ENCODE data around the gene PHKA2.

DNA sequence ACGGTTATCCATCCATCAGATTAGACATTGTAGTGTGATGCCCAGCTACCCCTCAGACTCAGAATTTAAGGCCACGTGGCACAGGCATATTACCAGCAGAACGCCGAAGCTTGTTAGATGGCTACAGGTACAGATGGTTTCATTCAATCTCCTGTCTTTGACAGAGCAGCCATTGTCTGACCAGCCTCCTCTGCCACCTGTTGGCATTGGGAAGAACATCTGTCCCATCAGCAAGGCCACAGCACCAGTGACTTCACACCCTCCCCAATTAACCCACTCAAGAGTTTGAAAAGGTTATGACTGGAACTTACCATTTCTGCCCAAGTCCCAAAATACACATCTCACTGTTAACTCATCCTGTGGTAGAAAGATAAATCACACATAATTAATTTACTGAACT is 22.0 kb upstream of the PHKA2 start:
- TF ChIP-seq, protein P1, sequence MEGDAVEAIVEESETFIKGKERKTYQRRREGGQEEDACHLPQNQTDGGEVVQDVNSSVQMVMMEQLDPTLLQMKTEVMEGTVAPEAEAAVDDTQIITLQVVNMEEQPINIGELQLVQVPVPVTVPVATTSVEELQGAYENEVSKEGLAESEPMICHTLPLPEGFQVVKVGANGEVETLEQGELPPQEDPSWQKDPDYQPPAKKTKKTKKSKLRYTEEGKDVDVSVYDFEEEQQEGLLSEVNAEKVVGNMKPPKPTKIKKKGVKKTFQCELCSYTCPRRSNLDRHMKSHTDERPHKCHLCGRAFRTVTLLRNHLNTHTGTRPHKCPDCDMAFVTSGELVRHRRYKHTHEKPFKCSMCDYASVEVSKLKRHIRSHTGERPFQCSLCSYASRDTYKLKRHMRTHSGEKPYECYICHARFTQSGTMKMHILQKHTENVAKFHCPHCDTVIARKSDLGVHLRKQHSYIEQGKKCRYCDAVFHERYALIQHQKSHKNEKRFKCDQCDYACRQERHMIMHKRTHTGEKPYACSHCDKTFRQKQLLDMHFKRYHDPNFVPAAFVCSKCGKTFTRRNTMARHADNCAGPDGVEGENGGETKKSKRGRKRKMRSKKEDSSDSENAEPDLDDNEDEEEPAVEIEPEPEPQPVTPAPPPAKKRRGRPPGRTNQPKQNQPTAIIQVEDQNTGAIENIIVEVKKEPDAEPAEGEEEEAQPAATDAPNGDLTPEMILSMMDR (IDR thresholded peaks at IDR 0.05 in 8 of 11, conservative IDR thresholded peaks at IDR 0.05 in 3 of 11), result no peak
- TF ChIP-seq POLR2A (IDR thresholded peaks at IDR 0.05), result no peak
